Measurements from ENCODE around the gene TFAP2E.
"Not testable (repeated sequence)": the region's sequence is repeated elsewhere in the genome, so short reads cannot be mapped to it uniquely, and the experiment has no call there.

TFAP2E gene

GRCh38 chr1:35574125-35574654 is 1.1 kb downstream of the TFAP2E start:
- no peak for DNase-seq (ENCODE audit: low spot score)

GRCh38 chr1:35574655-35575415 is 1.7 kb downstream of the TFAP2E start:
- no peak for DNase-seq (ENCODE audit: low spot score)

GRCh38 chr1:35575416-35575958 is 2.4 kb downstream of the TFAP2E start:
- no peak for DNase-seq (ENCODE audit: low spot score)

GRCh38 chr1:35576061-35576765 is 3.1 kb downstream of the TFAP2E start:
- no peak for DNase-seq (ENCODE audit: low spot score)

GRCh38 chr1:35576766-35577070 is 3.6 kb downstream of the TFAP2E start:
- not testable (repeated sequence) for DNase-seq (ENCODE audit: low spot score)

GRCh38 chr1:35577071-35577998 is 4.2 kb downstream of the TFAP2E start:
- no peak for DNase-seq (ENCODE audit: low spot score)

- no peak for DNase-seq (ENCODE audit: low spot score)
These were observed 7.9 kb downstream of the TFAP2E start for GRCh38 chr1:35580949-35581388.

GRCh38 chr1:35581621-35582020 is 8.5 kb downstream of the TFAP2E start:
- not testable (repeated sequence) for DNase-seq (ENCODE audit: low spot score)

GRCh38 chr1:35585281-35585680 is 12.2 kb downstream of the TFAP2E start:
- no peak for DNase-seq (ENCODE audit: low spot score)

- not testable (repeated sequence) for DNase-seq (ENCODE audit: low spot score)
These were observed 12.7 kb downstream of the TFAP2E start for GRCh38 chr1:35585805-35586204.

- DNase-seq (ENCODE audit: low spot score), result no peak
These were observed 13.7 kb downstream of the TFAP2E start for GRCh38 chr1:35586808-35587207.

- peak; percentile 13 for DNase-seq (ENCODE audit: low spot score)
These were observed 14.6 kb downstream of the TFAP2E start for GRCh38 chr1:35587736-35588135.

GRCh38 chr1:35588197-35588910 is 15.2 kb downstream of the TFAP2E start:
- DNase-seq (ENCODE audit: low spot score), result no peak

GRCh38 chr1:35589516-35590427 is 16.7 kb downstream of the TFAP2E start:
- DNase-seq (ENCODE audit: low spot score), result no peak

- no peak for DNase-seq (ENCODE audit: low spot score)
These were observed 17.4 kb downstream of the TFAP2E start for GRCh38 chr1:35590476-35591040.

GRCh38 chr1:35591211-35591610 is 18.1 kb downstream of the TFAP2E start:
- no peak for DNase-seq (ENCODE audit: low spot score)

GRCh38 chr1:35592991-35593769 is 20.1 kb downstream of the TFAP2E start:
- no peak for DNase-seq (ENCODE audit: low spot score)

- DNase-seq (ENCODE audit: low spot score), result no peak
These were observed 21.1 kb downstream of the TFAP2E start for GRCh38 chr1:35594005-35594760.
